DOHH2 (cell line): ENCODE measurements around the gene CARM1.
"Not testable (repeated sequence)": the region's sequence is repeated elsewhere in the genome, so short reads cannot be mapped to it uniquely, and the experiment has no call there.

ENCODE experiments used
- H3F3A ChIP-seq: fragments of 200-600 bp; sonication (generic), shearing (Covaris generic); 2 replicates; pipeline ENCODE4 v1.6.0; 2016; ENCODE audit warnings: antibody characterized with exemption, mild to moderate bottlenecking; ENCODE audit not compliant: control insufficient read depth, insufficient read depth
- H3K27ac ChIP-seq: fragments of 200-600 bp; sonication (generic); 2 replicates; pipeline ENCODE4 v1.5.1; 2014; ENCODE audit warnings: low read depth, mild to moderate bottlenecking, low read length, moderate library complexity
- H3K27me3 ChIP-seq: fragments of 200-600 bp; sonication (generic); 2 replicates; pipeline ENCODE4 v1.6.1; 2014; ENCODE audit warnings: mild to moderate bottlenecking, low read length, mixed read lengths; ENCODE audit not compliant: control insufficient read depth
- H3K36me3 ChIP-seq: fragments of 200-600 bp; sonication (generic); 2 replicates; pipeline ENCODE4 v1.6.1; 2014; ENCODE audit warnings: mild to moderate bottlenecking, low read length, moderate library complexity, mixed read lengths; ENCODE audit not compliant: control insufficient read depth
- H3K4me1 ChIP-seq: fragments of 200-600 bp; sonication (generic); 2 replicates; pipeline ENCODE4 v1.6.1; 2014; ENCODE audit warnings: mild to moderate bottlenecking, low read length, mixed read lengths; ENCODE audit not compliant: control insufficient read depth
- H3K4me2 ChIP-seq: fragments of 200-600 bp; sonication (generic); 2 replicates; pipeline ENCODE4 v1.6.0; 2014; ENCODE audit warnings: mild to moderate bottlenecking, low read length, moderate library complexity
- H3K4me3 ChIP-seq: fragments of 200-600 bp; sonication (generic); 2 replicates; pipeline ENCODE4 v1.5.1; 2014; ENCODE audit warnings: mild to moderate bottlenecking, low read length, mixed read lengths
- H3K79me2 ChIP-seq: fragments of 200-600 bp; sonication (generic); 2 replicates; pipeline ENCODE4 v1.6.1; 2014; ENCODE audit warnings: mild to moderate bottlenecking, low read length, mixed read lengths; ENCODE audit not compliant: control insufficient read depth
- H3K9me2 ChIP-seq: fragments of 200-600 bp; sonication (generic); replicated peaks from 2 replicates; pipeline ENCODE4 v1.6.1; 2014; ENCODE audit warnings: mild to moderate bottlenecking, low read length, mixed read lengths; ENCODE audit not compliant: control insufficient read depth
- H3K9me3 ChIP-seq: fragments of 200-600 bp; sonication (generic); 2 replicates; pipeline ENCODE4 v1.6.1; 2014; ENCODE audit warnings: antibody characterized with exemption, low read length, mixed read lengths; ENCODE audit not compliant: control insufficient read depth, insufficient read depth
- H4K20me1 ChIP-seq: fragments of 200-600 bp; sonication (generic); 2 replicates; pipeline ENCODE4 v1.6.0; 2014; ENCODE audit warnings: low read depth, mild to moderate bottlenecking, antibody characterized with exemption, low read length, moderate library complexity; ENCODE audit not compliant: control insufficient read depth, insufficient read depth
- EZH2phosphoT487 ChIP-seq: fragments of 200-600 bp; sonication (generic); IDR thresholded peaks from 2 replicates; pipeline ENCODE4 v1.6.1; 2017; ENCODE audit warnings: borderline replicate concordance, mild to moderate bottlenecking, antibody characterized with exemption, low read length, moderate library complexity, mixed read lengths
- TF ChIP-seq, protein P1 (sequence below): fragments of 200-600 bp; sonication (generic); IDR thresholded peaks from one replicate; pipeline ENCODE4 v1.5.1; 2014; ENCODE audit warnings: antibody characterized with exemption, mild to moderate bottlenecking, low read depth, low read length; ENCODE audit not compliant: poor library complexity, severe bottlenecking

The CARM1 gene

DNA sequence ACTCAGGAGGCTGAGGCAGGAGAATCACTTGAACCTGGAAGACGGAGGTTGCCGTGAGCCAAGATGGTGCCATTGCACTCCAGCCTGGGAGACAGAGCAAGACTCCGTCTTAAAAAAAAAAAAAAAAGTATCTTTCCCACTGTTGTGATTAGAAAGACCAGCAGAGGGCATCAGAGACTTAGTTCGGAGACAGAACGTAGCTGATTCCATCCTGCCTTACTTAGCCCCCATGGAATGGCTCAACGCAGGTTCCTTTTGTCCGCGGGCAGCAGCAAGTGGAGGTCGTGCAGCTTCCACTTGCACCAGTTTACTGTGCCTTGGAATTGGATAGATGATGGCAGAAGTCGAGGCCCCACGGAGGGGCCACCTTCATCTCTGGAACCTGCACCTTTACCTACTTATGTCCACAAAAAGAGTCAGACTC lies 65.3 kb downstream of the CARM1 start:
- Histone ChIP-seq H3K4me2 (no peak overlapping the region), H3K4me1 (peaks cover 8% of the 10 kb centered on the region), H3K27ac (no peak overlapping the region), H3F3A (peaks cover 2% of the 10 kb centered on the region; the same call in 1 of the 2 replicates), H3K27me3 (no peaks in the 10 kb centered on the region), H3K9me2 (no peaks in the 10 kb centered on the region), H3K79me2 (peaks cover 12% of the 10 kb centered on the region), H4K20me1 (no peaks in the 10 kb centered on the region), H3K36me3 (no peaks in the 10 kb centered on the region; the same call in 1 of the 2 replicates), H3K9me3 (no peaks in the 10 kb centered on the region), H3K4me3 (no peak overlapping the region)
- no peak for TF ChIP-seq EZH2phosphoT487
- TF ChIP-seq, protein P1, sequence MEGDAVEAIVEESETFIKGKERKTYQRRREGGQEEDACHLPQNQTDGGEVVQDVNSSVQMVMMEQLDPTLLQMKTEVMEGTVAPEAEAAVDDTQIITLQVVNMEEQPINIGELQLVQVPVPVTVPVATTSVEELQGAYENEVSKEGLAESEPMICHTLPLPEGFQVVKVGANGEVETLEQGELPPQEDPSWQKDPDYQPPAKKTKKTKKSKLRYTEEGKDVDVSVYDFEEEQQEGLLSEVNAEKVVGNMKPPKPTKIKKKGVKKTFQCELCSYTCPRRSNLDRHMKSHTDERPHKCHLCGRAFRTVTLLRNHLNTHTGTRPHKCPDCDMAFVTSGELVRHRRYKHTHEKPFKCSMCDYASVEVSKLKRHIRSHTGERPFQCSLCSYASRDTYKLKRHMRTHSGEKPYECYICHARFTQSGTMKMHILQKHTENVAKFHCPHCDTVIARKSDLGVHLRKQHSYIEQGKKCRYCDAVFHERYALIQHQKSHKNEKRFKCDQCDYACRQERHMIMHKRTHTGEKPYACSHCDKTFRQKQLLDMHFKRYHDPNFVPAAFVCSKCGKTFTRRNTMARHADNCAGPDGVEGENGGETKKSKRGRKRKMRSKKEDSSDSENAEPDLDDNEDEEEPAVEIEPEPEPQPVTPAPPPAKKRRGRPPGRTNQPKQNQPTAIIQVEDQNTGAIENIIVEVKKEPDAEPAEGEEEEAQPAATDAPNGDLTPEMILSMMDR: peak; percentile 54

DNA sequence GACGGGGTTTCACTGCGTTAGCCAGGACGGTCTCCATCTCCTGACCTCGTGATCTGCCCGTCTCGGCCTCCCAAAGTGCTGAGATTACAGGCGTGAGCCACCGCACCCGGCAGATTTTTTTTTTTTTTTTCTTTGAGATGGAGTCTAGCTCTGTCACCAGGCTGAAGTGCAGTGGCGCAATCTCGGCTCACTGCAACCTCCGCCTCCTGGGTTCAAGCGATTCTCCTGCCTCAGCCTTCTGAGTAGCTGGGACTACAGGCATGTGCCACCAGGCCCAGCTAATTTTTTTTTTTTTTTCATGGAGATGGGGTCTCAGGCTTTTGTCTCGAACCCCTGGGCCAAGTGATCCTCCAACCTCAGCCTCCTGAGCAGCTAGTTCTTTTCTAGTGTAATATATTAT lies 70.3 kb downstream of the CARM1 start:
- not testable (repeated sequence) for H3K4me3 ChIP-seq, H3K9me3 ChIP-seq, H3K9me2 ChIP-seq, H3F3A ChIP-seq, H3K79me2 ChIP-seq, H3K4me2 ChIP-seq, H3K27ac ChIP-seq, H3K27me3 ChIP-seq, H3K36me3 ChIP-seq, H4K20me1 ChIP-seq
- H3K4me1 ChIP-seq: peaks cover 26% of the 10 kb centered on the region

DNA sequence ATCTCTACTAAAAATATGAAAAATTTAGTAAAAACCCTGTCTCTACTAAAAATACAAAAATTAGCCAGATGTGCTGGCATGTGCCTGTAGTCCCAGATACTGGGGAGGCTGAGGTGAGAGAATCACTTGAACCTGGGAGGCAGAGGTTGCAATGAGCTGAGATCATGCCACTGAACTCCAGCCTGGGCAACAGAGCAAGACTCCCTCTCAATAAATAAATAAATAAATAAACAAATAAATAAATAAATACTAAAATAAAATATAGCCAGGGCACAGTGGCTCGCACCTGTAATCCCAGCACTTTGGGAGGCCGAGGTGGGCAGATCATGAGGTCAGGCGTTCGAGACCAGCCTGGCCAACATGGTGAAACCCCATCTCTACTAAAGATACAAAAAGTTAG lies 72.1 kb downstream of the CARM1 start:
- not testable (repeated sequence) for H3K4me3 ChIP-seq, H3K79me2 ChIP-seq, H3K36me3 ChIP-seq, H3K9me2 ChIP-seq, H3F3A ChIP-seq, H4K20me1 ChIP-seq, H3K27ac ChIP-seq, H3K9me3 ChIP-seq, H3K4me2 ChIP-seq, H3K27me3 ChIP-seq
- H3K4me1 ChIP-seq: peaks cover 22% of the 10 kb centered on the region

DNA sequence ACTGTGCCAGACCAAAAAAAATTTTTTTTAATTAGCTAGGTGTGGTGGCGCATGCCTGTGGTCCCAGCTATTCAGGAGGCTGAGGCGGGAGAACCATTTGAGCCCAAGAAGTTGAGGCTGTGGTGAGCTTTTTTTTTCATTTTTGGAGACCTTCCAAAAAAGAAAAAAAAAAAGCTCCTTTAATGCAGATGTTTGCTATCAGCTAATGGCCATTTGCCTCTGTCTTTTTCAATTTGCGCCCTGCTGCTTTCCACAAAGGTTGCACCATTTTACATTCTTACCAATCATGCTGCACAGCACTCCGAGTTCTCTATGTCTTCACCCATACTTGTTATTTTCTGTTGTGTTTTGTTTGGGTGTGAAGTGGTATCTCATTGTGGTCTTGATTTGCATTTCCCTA lies 73.9 kb downstream of the CARM1 start:
- Histone ChIP-seq H3K9me3 (no peaks in the 10 kb centered on the region), H3K9me2 (no peaks in the 10 kb centered on the region), H3K4me1 (peaks cover 19% of the 10 kb centered on the region), H3K36me3 (no peaks in the 10 kb centered on the region), H3K4me3 (no peak overlapping the region), H3F3A (no peaks in the 10 kb centered on the region), H4K20me1 (no peaks in the 10 kb centered on the region), H3K27me3 (no peaks in the 10 kb centered on the region), H3K4me2 (peak overlapping the region; percentile 42), H3K27ac (no peak overlapping the region), H3K79me2 (no peaks in the 10 kb centered on the region)
- TF ChIP-seq, protein P1: no peak
- no peak for TF ChIP-seq EZH2phosphoT487
